Cardiac fibroblast (primary cell): Measurements from ENCODE around the gene NSUN2.
A peak's percentile ranks its signal among the peaks of the same experiment; 100 is the strongest.
"Not testable (repeated sequence)": the region's sequence is repeated elsewhere in the genome, so short reads cannot be mapped to it uniquely, and the experiment has no call there.

Source experiments
- DNase-seq, 2 donors: peaks; one replicate each; pipeline versions ENCODE4 v3.0.0 to v3.0.0-alpha.2; 2010; ENCODE audit warnings: low read depth in 2 of 2
- H3K4me3 ChIP-seq, 2 donors: replicated peaks in 1 of 2; 1 replicate in 1 of 2; 2 replicates in 1 of 2; pipeline ENCODE4 v1.5.1; 2011; ENCODE audit warnings: low read depth in 2 of 2, low read length in 2 of 2, mild to moderate bottlenecking in 2 of 2, moderate library complexity in 1 of 2
- TF ChIP-seq, protein P1 (sequence below): IDR thresholded peaks from one replicate; pipeline ENCODE4 v1.5.1; 2011; ENCODE audit warnings: low read depth, mild to moderate bottlenecking, low read length, inconsistent platforms

Gene NSUN2

DNA sequence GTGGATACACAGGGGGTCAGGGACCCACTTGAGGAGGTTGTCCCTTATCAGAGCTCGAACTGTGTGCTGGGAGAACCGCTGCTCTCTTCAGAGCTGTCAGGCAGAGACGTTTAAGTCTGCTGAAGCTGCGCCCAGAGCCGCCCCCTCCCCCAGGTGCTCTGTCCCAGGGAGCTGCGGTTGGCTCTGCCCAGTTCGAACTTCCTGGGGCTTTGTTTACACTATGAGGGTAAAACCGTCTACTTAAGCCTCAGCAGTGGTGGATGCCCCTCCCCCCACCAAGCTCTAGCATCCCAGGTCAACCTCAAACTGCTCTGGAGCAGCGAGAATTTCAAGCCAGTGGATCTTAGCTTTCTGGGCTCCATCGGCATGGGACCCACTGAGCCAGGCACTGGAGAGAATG, 16.3 kb upstream of the NSUN2 start:
- TF ChIP-seq, protein P1, sequence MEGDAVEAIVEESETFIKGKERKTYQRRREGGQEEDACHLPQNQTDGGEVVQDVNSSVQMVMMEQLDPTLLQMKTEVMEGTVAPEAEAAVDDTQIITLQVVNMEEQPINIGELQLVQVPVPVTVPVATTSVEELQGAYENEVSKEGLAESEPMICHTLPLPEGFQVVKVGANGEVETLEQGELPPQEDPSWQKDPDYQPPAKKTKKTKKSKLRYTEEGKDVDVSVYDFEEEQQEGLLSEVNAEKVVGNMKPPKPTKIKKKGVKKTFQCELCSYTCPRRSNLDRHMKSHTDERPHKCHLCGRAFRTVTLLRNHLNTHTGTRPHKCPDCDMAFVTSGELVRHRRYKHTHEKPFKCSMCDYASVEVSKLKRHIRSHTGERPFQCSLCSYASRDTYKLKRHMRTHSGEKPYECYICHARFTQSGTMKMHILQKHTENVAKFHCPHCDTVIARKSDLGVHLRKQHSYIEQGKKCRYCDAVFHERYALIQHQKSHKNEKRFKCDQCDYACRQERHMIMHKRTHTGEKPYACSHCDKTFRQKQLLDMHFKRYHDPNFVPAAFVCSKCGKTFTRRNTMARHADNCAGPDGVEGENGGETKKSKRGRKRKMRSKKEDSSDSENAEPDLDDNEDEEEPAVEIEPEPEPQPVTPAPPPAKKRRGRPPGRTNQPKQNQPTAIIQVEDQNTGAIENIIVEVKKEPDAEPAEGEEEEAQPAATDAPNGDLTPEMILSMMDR = no peak
- no peak for DNase-seq
- no peak overlapping the region for H3K4me3 ChIP-seq

DNA sequence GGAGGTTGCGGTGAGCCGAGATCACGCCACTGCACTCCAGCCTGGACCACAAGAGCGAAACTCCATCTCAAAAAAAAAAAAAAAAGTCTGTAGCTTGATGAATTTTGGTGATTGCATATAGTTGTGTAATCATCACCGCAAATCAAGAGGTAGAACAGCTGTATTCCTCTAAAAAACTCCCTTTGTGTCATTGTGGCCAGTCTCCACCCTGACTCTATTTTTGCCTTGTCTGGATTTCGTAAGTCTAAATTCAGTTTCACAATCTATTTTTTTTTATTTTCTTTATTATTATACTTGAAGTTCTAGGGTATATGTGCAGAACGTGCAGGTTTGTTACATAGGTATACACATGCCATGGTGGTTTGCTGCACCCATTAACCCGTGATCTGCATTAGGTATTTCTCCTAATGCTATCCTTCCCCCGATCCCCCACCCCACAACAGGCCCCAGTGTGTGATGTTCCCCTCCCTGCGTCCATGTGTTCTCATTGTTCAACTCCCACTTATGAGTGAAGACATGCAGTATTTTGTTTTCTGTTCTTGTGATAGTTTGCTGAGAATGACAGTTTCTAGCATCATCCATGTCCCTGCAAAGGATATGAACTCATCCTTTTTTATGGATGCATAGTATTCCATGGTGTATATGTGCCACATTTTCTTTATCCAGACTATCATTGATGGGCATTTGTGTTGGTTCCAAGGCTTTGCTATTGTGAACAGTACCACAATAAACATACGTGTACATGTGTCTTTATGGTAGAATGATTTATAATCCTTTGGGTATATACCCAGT, 12.9 kb upstream of the NSUN2 start:
- DNase-seq = peak; percentile 15 to 45
- H3K4me3 ChIP-seq = not testable (repeated sequence)

DNA sequence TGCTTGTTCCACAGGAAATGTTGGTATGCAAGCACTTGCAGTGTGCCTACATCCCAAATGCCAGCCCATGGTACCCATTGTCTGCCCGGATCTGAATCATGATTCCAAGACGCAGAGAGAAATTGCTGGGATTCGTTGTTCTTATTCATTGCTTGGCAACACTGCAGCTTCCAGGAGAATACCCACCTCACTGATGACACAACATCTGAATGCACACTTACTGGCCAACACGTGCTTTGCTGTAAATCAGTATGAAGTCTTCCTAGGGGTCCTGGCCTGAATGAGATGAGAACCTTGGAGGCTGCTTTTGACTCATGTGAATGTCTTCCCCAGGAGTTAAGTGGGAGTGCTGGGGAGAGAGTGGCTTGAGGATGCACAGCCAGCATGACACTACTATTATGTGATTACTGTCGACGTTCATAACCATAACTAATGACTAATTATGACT, 12.0 kb upstream of the NSUN2 start:
- DNase-seq = peak in 1 of 2 donors; percentile 9
- H3K4me3 ChIP-seq = no peak overlapping the region
- TF ChIP-seq, protein P1 = no peak

DNA sequence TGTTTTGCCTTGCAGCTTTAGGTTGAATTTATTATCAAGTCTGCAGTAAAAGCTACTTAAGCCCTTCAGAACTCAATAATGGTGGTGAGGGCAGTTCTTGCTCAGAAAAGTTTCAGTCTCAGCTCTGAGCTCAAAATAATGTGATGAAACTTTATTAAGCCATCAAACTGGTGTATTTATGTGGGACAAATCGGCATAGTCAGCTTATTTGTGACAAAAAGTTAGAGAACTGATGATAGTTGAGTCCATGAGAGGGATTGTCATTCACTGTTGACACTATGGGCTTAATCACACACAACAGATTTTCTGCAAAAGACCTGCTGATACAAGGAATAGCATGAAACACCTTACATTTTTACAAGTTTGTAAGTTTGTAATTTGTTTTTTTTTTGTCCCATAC, 9.8 kb upstream of the NSUN2 start:
- H3K4me3 ChIP-seq = no peak overlapping the region
- TF ChIP-seq, protein P1 = no peak
- no peak for DNase-seq

DNA sequence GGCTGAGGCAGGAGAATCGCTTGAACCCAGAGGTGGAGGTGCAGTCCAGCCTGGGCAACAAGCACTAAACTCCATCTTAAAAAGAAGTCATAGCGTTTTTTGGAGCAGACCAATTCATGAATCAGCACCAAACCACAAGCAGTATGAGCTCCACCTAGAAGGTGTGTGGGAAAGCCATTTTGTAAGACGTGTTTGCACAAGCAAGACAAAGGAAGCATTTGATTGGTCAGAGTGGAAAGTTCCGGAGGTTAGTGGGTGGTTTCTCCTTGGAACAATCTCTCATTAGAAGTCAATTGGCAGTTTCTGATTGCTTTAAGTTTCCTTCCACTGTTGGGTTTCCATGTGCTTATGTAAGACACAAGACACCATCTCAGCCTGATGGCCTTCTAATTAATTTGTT, 5.4 kb upstream of the NSUN2 start:
- TF ChIP-seq, protein P1 = no peak
- H3K4me3 ChIP-seq = no peak overlapping the region
- DNase-seq = no peak

DNA sequence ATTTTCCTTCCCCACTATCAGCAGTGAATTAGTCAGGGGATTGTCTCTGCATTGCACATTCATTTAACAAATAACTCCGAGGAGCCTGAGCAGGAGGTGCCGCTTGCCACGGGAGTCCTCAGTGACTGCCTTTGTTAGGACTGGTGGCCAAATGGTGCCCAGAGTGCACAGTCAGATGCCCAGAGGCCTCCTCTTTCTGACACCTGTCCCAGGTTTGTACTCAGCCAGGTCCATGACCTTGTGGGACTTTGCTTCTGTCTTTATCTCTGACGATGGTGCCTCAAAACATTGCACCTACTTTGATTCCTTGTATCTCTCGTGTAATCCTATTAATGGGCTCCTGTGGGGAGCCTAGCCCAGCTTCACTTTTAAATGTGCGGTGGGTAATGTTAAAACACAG, 4.7 kb upstream of the NSUN2 start:
- no peak overlapping the region for H3K4me3 ChIP-seq
- TF ChIP-seq, protein P1 = no peak
- no peak for DNase-seq

DNA sequence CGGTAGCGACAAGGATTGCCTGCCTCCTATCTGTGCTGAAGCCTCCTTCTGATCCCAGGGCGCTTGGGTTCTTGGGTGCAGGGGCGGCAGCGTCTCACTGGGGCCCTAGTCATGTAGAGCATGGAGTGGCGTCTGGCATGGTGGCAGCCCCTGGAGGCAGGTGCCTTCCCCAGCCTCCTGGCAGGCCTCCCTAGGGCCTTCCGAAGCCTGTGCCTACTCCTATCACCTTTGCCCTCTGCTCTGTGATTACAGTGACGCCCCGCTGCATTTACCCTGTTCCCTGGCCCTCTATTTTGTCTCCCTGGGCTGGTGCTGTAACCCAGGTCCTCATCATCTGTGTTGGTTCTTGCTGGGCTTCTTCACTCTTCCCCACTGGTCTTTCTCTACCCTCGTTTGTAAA, 4.2 kb upstream of the NSUN2 start:
- TF ChIP-seq, protein P1 = no peak
- DNase-seq = no peak
- no peak overlapping the region for H3K4me3 ChIP-seq
